Fibroblast of skin of left biceps (primary cell): ENCODE results near the gene ARL14EP.

Source experiments
- DNase-seq, 2 experiments: peaks; one replicate each; pipeline ENCODE4 v3.0.0-alpha.2; 2013; ENCODE audit warnings: low read depth in 2 of 2

ARL14EP gene

GRCh38 chr11:30326906-30327305 is 4.0 kb downstream of the ARL14EP start:
- DNase-seq: no peak

DNA sequence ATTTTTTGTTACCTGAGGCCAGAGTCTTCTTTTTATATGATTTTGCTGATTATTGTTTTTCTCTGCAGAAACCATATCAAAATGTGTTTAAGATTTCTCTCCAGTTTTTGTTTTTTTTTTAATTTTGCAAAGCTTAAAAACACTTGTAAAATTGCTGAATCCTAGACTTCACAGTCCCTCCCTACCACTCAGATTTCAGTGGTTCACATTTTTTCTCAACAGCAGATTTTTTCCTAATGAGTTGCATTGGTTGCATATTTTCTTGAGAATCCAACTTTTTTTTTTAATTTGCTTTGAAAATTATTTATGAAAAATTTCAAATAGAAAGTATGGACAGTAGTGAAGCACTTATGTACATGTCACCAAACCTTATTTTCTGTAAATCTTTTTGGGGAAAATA is 5.8 kb downstream of the ARL14EP start:
- peak in 1 of 2 experiments; percentile 12 for DNase-seq

- DNase-seq: no peak
Measured at GRCh38 chr11:30329150-30329940, 6.4 kb downstream of the ARL14EP start.

GRCh38 chr11:30333405-30333804 is 10.5 kb downstream of the ARL14EP start:
- DNase-seq: no peak

DNA sequence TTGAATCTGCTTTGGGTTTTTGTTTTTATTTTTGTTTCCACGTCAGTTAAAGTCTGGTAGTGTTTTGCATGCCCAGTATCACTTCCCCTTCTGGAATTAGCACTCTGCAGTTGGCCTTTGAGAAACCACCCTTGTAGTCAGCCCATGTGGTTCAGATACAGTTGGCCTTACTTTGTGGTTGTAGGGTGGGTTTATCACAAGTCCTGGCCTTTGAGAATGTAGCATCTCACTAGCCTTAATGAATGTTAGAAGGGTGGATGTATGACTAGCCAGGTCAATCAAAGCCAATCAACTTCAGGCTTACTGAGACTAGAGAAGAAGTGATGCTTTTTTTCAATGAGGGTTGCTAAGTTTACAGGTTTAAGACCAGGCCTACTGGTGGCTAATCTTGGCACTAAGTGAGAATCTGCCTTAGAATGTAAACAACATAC is 19.8 kb downstream of the ARL14EP start:
- no peak for DNase-seq

GRCh38 chr11:30344085-30344484 is 21.2 kb downstream of the ARL14EP start:
- DNase-seq: no peak

- no peak for DNase-seq
Measured at GRCh38 chr11:30345644-30346043, 22.7 kb downstream of the ARL14EP start.

DNA sequence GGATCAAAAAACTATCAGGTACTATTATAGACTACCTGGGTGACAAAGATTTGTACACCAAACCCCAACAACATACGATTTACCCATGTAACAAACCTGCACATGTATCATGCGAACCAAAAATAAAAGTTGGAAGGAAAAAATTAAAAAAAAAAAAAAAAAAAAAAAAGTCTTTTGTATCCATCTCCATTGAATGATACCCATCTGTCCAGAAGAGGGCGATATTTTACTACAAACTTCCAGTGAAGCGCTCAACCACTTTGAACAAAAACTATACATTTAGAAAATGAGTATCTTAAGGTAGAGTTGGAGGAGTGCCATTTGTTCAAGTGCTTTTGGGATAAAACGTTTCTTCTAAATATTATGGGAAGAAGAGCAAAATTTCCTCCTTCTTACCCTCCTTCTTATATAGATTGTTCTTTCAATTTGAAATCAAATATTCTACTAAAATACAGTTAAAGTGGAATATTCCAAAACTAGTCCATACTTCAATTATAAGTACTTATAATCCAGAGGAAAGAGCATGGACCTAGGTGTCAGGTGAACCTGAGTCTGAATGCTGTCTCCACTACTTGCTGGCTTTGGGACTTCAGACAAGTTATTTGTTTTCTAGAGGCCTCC is 23.3 kb downstream of the ARL14EP start:
- DNase-seq: peak; percentile 30 to 33

GRCh38 chr11:30348035-30348434 is 25.1 kb downstream of the ARL14EP start:
- DNase-seq: no peak

DNA sequence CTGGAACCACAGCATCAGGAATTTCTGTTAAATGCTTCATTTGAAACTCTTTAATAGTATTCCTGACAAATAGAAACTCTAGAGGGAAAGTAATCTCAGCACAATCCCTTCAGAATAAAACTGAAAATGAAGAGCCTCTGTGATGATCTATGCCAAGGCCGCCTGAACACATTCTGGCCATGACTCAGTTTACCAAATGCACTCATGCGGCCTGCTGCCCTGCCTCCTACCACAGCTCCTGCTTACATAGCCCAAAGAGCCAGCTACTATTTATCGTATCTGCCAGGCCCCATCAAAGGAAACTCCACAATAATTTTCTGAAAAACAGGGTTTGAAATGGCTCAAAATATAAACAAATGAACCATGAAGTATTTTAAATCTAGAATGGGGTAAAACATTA is 27.0 kb downstream of the ARL14EP start:
- no peak for DNase-seq

DNA sequence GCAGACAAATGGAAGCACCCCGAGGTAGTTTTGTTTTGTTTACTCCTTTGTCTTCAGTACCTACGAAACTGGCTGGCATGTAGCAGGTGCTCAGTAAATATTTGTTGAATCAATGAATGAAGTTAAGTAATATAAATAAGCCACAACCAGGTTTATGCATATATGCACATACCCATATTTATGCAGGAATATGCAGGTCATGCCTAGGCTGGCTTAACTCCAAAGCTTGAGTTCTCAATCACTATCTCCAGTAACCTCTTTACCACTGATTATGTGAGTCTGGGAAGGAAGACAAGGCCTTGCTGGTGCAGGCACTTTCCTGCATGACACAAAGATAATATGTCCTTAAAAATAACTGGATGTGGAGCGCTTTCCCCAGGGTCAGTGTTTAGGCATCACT is 27.5 kb downstream of the ARL14EP start:
- DNase-seq: no peak

DNA sequence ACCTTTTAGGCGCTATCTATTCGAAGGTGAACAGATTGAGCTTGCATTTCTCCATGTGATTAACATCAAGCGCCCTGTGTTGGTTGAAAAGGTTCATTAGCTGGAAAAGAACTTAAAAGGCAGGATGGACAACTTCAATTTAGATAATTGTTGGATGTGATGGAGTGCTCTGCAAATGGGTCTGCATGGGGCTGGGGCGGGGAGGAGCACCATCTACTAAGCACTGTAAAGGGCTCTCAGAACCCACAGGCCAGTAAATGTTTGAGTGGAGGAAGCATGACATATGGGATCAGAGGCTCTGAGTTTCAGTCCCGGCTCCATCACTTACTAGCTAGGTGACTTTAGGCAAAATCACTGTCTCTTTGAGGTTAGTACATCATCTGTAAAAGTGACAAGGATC is 28.2 kb downstream of the ARL14EP start:
- DNase-seq: no peak

- no peak for DNase-seq
Measured at GRCh38 chr11:30356391-30356790, 33.5 kb downstream of the ARL14EP start.

DNA sequence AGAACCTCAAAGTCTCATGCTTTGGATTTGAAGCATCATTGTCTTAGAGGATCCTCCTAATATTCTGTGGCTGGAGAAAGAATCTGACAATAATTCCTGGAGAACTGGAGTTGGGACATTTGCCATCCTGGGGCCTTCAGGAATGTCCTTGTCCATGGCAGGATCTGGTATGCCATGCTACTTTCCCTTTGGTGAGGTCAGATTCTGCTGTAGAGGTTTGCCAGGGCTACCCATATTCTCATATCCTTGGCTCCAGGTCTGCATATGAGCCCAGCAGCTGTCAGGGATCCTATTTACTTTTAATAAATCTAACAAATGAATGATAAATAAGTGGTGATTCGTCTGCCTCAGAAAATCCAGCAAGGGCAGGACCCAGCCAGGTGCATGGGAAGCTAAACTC is 35.0 kb downstream of the ARL14EP start:
- no peak for DNase-seq

DNA sequence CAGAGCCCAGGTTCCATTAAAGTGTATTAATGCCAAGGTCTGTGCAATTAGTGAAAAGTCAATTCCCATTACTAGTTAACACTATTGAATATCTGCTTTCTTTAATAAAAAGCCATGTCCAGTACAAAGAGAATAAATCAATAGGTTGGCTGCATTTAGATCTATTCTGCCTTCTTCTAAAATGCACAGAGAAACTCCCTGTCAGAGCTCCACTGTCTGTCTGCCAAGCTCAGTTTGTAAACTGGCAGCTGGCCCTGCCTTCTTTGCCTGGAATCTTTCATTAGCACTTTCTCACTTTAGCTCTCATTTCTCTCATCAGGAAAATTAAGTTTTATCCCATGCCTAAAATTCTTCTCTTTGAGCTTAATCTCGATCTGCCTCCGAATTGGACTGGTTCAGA is 35.6 kb downstream of the ARL14EP start:
- no peak for DNase-seq

- no peak for DNase-seq
Measured at GRCh38 chr11:30360741-30361140, 37.8 kb downstream of the ARL14EP start.

DNA sequence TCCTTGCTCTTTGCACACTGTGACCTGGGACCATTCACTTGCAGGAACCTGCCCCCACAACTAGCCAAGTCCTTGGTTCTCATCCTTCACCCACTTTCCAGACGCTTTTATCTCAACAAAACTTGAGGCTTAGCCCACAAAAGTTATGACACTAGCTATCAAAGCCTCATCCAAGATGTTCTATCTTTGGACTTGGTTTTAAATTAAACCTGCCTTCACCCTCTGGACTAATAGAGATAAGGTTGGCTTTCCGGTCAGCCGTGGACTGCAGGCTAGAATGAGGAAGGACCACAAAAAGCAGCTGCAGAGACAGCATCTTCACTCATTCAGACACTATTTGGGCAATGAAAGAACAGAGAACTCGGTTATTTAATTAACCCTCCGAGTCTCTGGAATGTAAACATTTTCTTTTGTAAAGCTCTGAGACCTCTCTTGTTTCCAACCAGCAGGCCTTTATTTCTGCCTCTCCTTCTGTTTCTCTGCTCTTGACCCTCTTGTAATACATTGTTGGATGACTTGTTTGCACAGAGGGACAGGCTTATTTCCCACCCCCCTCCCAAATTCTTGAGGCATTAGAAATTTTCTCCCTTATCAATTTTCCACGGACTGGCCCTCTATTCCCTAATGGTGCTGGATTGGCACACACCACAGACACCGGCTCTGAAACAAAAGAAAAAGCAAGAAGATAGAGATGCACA is 41.4 kb downstream of the ARL14EP start:
- DNase-seq: no peak

GRCh38 chr11:30364837-30365482 is 42.1 kb downstream of the ARL14EP start:
- no peak for DNase-seq

DNA sequence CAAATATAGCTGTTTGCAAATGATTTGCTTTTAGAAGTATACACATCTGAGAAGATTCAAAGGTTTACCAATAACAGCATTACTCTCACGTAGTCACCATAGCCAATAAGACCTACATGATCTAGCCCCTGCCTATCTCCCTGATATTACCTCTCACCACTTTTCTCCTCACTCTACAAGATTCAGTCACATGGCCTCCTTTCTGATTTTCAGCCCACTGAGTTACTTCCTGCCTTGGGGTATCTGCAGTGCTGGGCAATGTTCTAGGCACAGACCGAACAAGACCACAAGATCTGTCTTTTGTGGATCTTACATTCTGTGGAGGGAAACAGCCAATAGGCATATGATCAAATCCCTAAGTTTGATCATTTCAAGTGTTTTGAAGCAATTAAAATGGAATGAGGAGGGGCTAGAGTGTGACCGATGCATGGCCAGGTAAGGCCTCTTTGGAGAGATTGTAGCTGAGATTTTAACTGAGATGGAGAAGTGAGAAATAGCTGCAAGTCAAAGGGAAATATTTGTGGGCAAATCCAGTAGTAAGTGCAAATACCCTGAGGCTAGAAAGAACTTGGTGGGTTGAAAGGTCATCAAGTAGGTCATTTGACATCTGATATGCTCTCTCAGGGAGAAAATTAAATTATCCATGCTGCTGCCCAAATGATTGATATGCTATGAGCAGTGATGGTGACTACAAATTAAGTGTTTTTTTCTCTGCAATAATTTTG is 43.1 kb downstream of the ARL14EP start:
- no peak for DNase-seq

DNA sequence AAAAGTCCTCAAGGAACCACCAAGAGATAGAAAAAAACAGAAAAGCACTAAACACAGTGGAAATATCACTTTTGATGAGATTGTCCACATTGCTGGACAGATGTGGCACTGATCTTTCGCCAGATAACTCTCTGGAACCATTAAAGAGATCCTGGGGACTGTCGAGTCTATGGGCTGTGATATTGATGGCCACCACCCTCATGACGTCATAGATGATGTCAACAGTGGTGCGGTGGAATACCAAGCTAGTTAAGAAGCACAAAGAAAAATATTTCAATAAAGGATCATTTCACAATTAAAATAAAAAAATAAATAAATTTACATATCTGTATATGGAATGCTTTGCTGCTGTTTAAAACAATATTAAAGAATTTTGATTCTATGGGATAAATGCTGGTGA is 45.5 kb downstream of the ARL14EP start:
- no peak for DNase-seq

DNA sequence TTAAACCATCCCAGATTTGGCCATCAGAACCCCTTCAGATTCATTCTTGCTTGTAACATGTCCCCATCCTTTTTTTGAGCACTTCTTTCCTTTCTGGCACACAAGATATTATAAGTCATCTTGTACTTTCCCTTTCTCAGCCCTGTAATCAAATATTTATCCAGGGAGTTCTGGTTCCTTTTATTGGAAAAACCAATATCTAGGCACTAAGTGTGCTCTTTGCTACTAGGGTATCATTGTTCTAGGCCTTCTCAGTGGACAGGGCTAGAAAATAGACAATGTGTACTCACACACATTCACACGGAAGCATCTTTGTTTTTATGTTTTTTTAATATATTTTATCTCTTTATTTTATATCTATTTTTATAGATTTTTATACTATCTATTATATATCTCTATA is 47.3 kb downstream of the ARL14EP start:
- no peak for DNase-seq

- DNase-seq: no peak
Measured at GRCh38 chr11:30377347-30377746, 54.4 kb downstream of the ARL14EP start.
